HL-60 (cell line): ENCODE results near the gene IFNA7.
A peak's percentile ranks its signal among the peaks of the same experiment; 100 is the strongest.

Experiments used
- DNase-seq, 2 experiments: peaks; one replicate each; pipeline ENCODE4 v3.0.0-alpha.2; 2010 to 2020; ENCODE audit warnings: low read depth in 1 of 2, low spot score in 1 of 2
- H3K27ac ChIP-seq: fragments of 250-450 bp; sonication (Bioruptor Pico); replicated peaks from 2 replicates; pipeline ENCODE4 v1.5.1; 2020; ENCODE audit warnings: mild to moderate bottlenecking, moderate library complexity
- H3K27me3 ChIP-seq: fragments of 250-450 bp; sonication (Bioruptor Pico); 2 replicates; pipeline ENCODE4 v1.5.1; 2021; ENCODE audit warnings: mild to moderate bottlenecking, moderate library complexity; ENCODE audit not compliant: insufficient read depth, poor library complexity, severe bottlenecking
- H3K4me3 ChIP-seq: replicated peaks from 2 replicates; pipeline ENCODE4 v1.5.1; 2011; ENCODE audit warnings: mild to moderate bottlenecking, control low read depth, low read length; ENCODE audit not compliant: insufficient read depth
- GABPA ChIP-seq: IDR thresholded peaks from 2 replicates; pipeline ENCODE4 v1.6.1; 2012; ENCODE audit warnings: low read depth
- POLR2AphosphoS5 ChIP-seq: IDR thresholded peaks from 2 replicates; pipeline ENCODE4 v1.6.1; 2012; ENCODE audit warnings: low read depth
- TF ChIP-seq, protein P1 (sequence below): IDR thresholded peaks from 2 replicates; pipeline ENCODE4 v1.6.1; 2012; ENCODE audit warnings: low read depth; ENCODE audit not compliant: insufficient replicate concordance

The IFNA7 gene

DNA sequence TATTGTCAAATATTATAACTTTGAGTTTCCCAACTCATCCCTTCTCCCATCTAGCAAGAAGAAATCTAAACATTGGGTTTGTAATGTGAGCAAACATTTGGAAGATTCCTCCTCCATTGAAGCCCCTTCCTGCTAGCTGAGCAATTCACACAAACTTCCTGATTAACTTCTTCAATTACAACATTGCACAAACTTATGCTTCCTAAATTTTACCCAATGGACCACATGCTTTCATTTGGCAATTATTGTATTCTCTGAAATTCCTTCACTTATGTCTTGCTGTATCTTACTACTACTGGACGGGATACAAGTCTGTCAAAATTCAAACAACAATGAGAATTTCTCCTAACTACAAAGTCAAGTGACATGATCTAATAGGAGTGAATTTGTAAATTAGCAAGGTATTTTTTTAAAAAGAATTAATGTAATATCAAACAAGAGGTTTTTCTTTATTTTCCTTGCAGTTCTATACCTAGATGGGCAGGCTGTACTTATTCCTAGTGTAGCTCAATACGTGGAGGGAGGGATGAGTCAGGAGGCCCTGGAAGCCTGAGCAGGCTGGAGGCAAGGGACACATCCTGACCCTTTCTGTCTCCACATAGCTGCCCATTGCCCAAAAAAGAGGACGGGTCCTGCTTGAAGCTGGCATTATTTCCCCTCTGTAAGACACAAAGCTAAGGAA is 48.5 kb downstream of the IFNA7 start:
- Histone ChIP-seq H3K27me3 (no peaks in the 10 kb centered on the region), H3K4me3 (no peak overlapping the region), H3K27ac (peak overlapping the region; percentile 44)
- no peak for TF ChIP-seq GABPA
- TF ChIP-seq POLR2AphosphoS5: no peak
- TF ChIP-seq, protein P1, sequence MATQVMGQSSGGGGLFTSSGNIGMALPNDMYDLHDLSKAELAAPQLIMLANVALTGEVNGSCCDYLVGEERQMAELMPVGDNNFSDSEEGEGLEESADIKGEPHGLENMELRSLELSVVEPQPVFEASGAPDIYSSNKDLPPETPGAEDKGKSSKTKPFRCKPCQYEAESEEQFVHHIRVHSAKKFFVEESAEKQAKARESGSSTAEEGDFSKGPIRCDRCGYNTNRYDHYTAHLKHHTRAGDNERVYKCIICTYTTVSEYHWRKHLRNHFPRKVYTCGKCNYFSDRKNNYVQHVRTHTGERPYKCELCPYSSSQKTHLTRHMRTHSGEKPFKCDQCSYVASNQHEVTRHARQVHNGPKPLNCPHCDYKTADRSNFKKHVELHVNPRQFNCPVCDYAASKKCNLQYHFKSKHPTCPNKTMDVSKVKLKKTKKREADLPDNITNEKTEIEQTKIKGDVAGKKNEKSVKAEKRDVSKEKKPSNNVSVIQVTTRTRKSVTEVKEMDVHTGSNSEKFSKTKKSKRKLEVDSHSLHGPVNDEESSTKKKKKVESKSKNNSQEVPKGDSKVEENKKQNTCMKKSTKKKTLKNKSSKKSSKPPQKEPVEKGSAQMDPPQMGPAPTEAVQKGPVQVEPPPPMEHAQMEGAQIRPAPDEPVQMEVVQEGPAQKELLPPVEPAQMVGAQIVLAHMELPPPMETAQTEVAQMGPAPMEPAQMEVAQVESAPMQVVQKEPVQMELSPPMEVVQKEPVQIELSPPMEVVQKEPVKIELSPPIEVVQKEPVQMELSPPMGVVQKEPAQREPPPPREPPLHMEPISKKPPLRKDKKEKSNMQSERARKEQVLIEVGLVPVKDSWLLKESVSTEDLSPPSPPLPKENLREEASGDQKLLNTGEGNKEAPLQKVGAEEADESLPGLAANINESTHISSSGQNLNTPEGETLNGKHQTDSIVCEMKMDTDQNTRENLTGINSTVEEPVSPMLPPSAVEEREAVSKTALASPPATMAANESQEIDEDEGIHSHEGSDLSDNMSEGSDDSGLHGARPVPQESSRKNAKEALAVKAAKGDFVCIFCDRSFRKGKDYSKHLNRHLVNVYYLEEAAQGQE: no peak
- DNase-seq: no peak
